H9 (cell line): ENCODE data around the gene RSPH9. TPM values are rescaled to one million over a fixed set of nuclear protein-coding genes. Genes with fewer than 3 reads are reported as not detected.

Experiments used
- DNase-seq: peaks from one replicate; pipeline ENCODE4 v3.0.0-alpha.2; 2017
- H2AFZ ChIP-seq: one replicate; pipeline ENCODE4 v1.6.1; 2013; ENCODE audit warnings: mild to moderate bottlenecking, low read length, control low read depth, moderate library complexity
- H2AK5ac ChIP-seq: 2 replicates; pipeline ENCODE4 v1.6.1; 2013; ENCODE audit warnings: low read length, control low read depth, mixed read lengths; ENCODE audit not compliant: insufficient read length
- H2BK120ac ChIP-seq: one replicate; pipeline ENCODE4 v1.6.1; 2013; ENCODE audit warnings: low read depth, mild to moderate bottlenecking, low read length, control low read depth, inconsistent platforms; ENCODE audit not compliant: poor library complexity, severe bottlenecking
- H2BK12ac ChIP-seq: 2 replicates; pipeline ENCODE4 v1.6.1; 2013; ENCODE audit warnings: low read length, control low read depth, mixed read lengths, low read depth; ENCODE audit not compliant: insufficient read length
- H2BK15ac ChIP-seq: 2 replicates; pipeline ENCODE4 v1.6.1; 2013; ENCODE audit warnings: low read depth, low read length, control low read depth
- H2BK20ac ChIP-seq: one replicate; pipeline ENCODE4 v1.6.1; 2013; ENCODE audit warnings: low read depth, mild to moderate bottlenecking, low read length, control low read depth, inconsistent platforms; ENCODE audit not compliant: poor library complexity, severe bottlenecking
- H2BK5ac ChIP-seq: 2 replicates; pipeline ENCODE4 v1.6.1; 2013; ENCODE audit warnings: low read length, control low read depth, mixed read lengths; ENCODE audit not compliant: insufficient read length
- H3K14ac ChIP-seq: 2 replicates; pipeline ENCODE4 v1.6.1; 2013; ENCODE audit warnings: low read length, control low read depth; ENCODE audit not compliant: insufficient read depth
- H3K18ac ChIP-seq: 2 replicates; pipeline ENCODE4 v1.6.1; 2013; ENCODE audit warnings: low read depth, mild to moderate bottlenecking, mixed read lengths, low read length, control low read depth; ENCODE audit not compliant: insufficient read length
- H3K23ac ChIP-seq: 2 replicates; pipeline ENCODE4 v1.6.1; 2013; ENCODE audit warnings: low read length, control low read depth, mixed read lengths, low read depth; ENCODE audit not compliant: insufficient read length
- H3K23me2 ChIP-seq: 2 replicates; pipeline ENCODE4 v1.6.1; 2013; ENCODE audit warnings: low read depth, mild to moderate bottlenecking, mixed read lengths, low read length, control low read depth; ENCODE audit not compliant: insufficient read length, poor library complexity, severe bottlenecking
- H3K27ac ChIP-seq: 2 replicates; pipeline ENCODE4 v1.5.1; 2013; ENCODE audit warnings: low read length, control low read depth, mixed read lengths, low read depth; ENCODE audit not compliant: insufficient read length
- H3K27me3 ChIP-seq: 2 replicates; pipeline ENCODE4 v1.6.1; 2013; ENCODE audit warnings: low read length, control low read depth, inconsistent platforms; ENCODE audit not compliant: insufficient read depth
- H3K4ac ChIP-seq: 2 replicates; pipeline ENCODE4 v1.6.1; 2013; ENCODE audit warnings: low read depth, mild to moderate bottlenecking, control low read depth, inconsistent platforms, low read length, moderate library complexity
- H3K4me1 ChIP-seq: 2 replicates; pipeline ENCODE4 v1.6.1; 2013; ENCODE audit warnings: low read length, control low read depth, inconsistent platforms; ENCODE audit not compliant: insufficient read depth
- H3K4me2 ChIP-seq: 2 replicates; pipeline ENCODE4 v1.6.1; 2013; ENCODE audit warnings: low read length, control low read depth, mixed read lengths; ENCODE audit not compliant: insufficient read length, insufficient read depth
- H3K56ac ChIP-seq: 2 replicates; pipeline ENCODE4 v1.6.1; 2013; ENCODE audit warnings: low read depth, mild to moderate bottlenecking, mixed read lengths, low read length, control low read depth; ENCODE audit not compliant: insufficient read length
- H3K79me1 ChIP-seq: 2 replicates; pipeline ENCODE4 v1.6.1; 2013; ENCODE audit warnings: low read depth, mild to moderate bottlenecking, moderate library complexity, low read length, control low read depth, inconsistent platforms; ENCODE audit not compliant: insufficient read depth, poor library complexity, severe bottlenecking
- H3K79me2 ChIP-seq: 2 replicates; pipeline ENCODE4 v1.6.1; 2013; ENCODE audit warnings: low read length, control low read depth, inconsistent platforms; ENCODE audit not compliant: insufficient read depth
- H3K9ac ChIP-seq: 2 replicates; pipeline ENCODE4 v1.6.1; 2013; ENCODE audit warnings: low read length, control low read depth, mixed read lengths; ENCODE audit not compliant: insufficient read length; ENCODE audit errors: extremely low read depth
- H3K9me3 ChIP-seq: one replicate; pipeline ENCODE4 v1.6.1; 2013; ENCODE audit warnings: low read depth, low read length, inconsistent platforms; ENCODE audit not compliant: control insufficient read depth
- H3T11ph ChIP-seq: one replicate; pipeline ENCODE4 v1.6.1; 2013; ENCODE audit warnings: mild to moderate bottlenecking, low read length, control low read depth, inconsistent platforms
- H4K20me1 ChIP-seq: one replicate; pipeline ENCODE4 v1.6.1; 2013; ENCODE audit not compliant: control insufficient read depth, insufficient read length, insufficient read depth
- H4K5ac ChIP-seq: 2 replicates; pipeline ENCODE4 v1.6.1; 2013; ENCODE audit warnings: low read depth, mild to moderate bottlenecking, mixed read lengths, low read length, control low read depth; ENCODE audit not compliant: insufficient read length
- H4K8ac ChIP-seq: replicated peaks from 2 replicates; pipeline ENCODE4 v1.6.1; 2013; ENCODE audit warnings: low read length, control low read depth, mixed read lengths, low read depth; ENCODE audit not compliant: insufficient read length
- H4K91ac ChIP-seq: 2 replicates; pipeline ENCODE4 v1.6.1; 2013; ENCODE audit warnings: low read depth, mild to moderate bottlenecking, moderate library complexity, mixed read lengths, low read length, control low read depth; ENCODE audit not compliant: insufficient read length
- H3K27ac Mint-ChIP-seq, 3 experiments: 2 replicates in 2 of 3; 3 replicates in 1 of 3; pipeline ENCODE4 v1.8.0; 2020 to 2021; ENCODE audit warnings: mixed read lengths in 3 of 3, mild to moderate bottlenecking in 1 of 3, moderate library complexity in 1 of 3
- H3K27me3 Mint-ChIP-seq: 2 replicates; pipeline ENCODE4 v1.8.0; 2021; ENCODE audit warnings: low read depth, mild to moderate bottlenecking, moderate library complexity, mixed read lengths
- H3K36me3 Mint-ChIP-seq, 3 experiments: 2 replicates in 2 of 3; 3 replicates in 1 of 3; pipeline ENCODE4 v1.8.0; 2020 to 2021; ENCODE audit warnings: low read depth in 3 of 3, mixed read lengths in 3 of 3; ENCODE audit not compliant: insufficient read depth in 1 of 3
- H3K4me1 Mint-ChIP-seq, 2 experiments: 2 replicates each; pipeline ENCODE4 v1.8.0; 2020; ENCODE audit warnings: mixed read lengths in 2 of 2
- H3K4me3 Mint-ChIP-seq, 2 experiments: 2 replicates in 1 of 2; 3 replicates in 1 of 2; pipeline ENCODE4 v1.8.0; 2020 to 2021; ENCODE audit warnings: mild to moderate bottlenecking in 2 of 2, mixed read lengths in 2 of 2, moderate library complexity in 1 of 2
- H3K9me3 Mint-ChIP-seq, 2 experiments: 2 replicates in 1 of 2; 3 replicates in 1 of 2; pipeline ENCODE4 v1.8.0; 2020; ENCODE audit warnings: mild to moderate bottlenecking in 2 of 2, mixed read lengths in 2 of 2, moderate library complexity in 1 of 2
- WGBS: extraction: QIAGEN DNeasy Blood & Tissue Kit; methylation state at CpG from one replicate; pipeline ENCODE4 v1.1.7; 2013; ENCODE audit warnings: missing lambda C conversion rate, low lambda C conversion rate, mixed read lengths; ENCODE audit not compliant: insufficient read length; ENCODE audit errors: extremely low coverage; 5-methylcytosine and 5-hydroxymethylcytosine counted together
- total RNA-seq: library from RNA; stranded (reverse); gene quantifications from 2 replicates; pipeline ENCODE4 v1.2.1, GENCODE V29; 2021
- TF ChIP-seq, protein P1 (sequence below): fragments of 200-600 bp; sonication (generic); conservative IDR thresholded peaks from 3 replicates; pipeline ENCODE4 v1.8.0; 2021; ENCODE audit warnings: antibody characterized with exemption, mild to moderate bottlenecking

Gene RSPH9
- total RNA-seq, 1 experiment from 2014 or later, result 0.39 TPM

- Histone ChIP-seq H4K20me1 (no peaks in the 10 kb centered on the region), H3K14ac (no peak overlapping the region), H2AK5ac (no peak overlapping the region), H3K18ac (no peak overlapping the region), H2BK15ac (no peak overlapping the region), H2BK12ac (no peak overlapping the region), H4K91ac (no peak overlapping the region), H4K8ac (no peak overlapping the region), H3K23me2 (no peaks in the 10 kb centered on the region), H2BK120ac (no peak overlapping the region), H3K79me1 (peaks cover 2% of the 10 kb centered on the region), H3K9me3 (no peaks in the 10 kb centered on the region), H3K79me2 (peaks cover 3% of the 10 kb centered on the region; the same call in 1 of the 2 replicates), H3K27ac (no peak overlapping the region), H3K56ac (no peak overlapping the region), H3K9ac (no peak overlapping the region), H3K23ac (no peak overlapping the region), H3K4me1 (no peaks in the 10 kb centered on the region), H4K5ac (no peak overlapping the region), H2BK5ac (no peak overlapping the region), H2BK20ac (no peak overlapping the region), H3T11ph (no peak overlapping the region), H2AFZ (no peak overlapping the region), H3K27me3 (no peaks in the 10 kb centered on the region; the same call in 1 of the 2 replicates), H3K4me2 (no peak overlapping the region), H3K4ac (no peak overlapping the region)
- no CpG with 5 or more reads among the region's 6 CpGs for WGBS
- no peak overlapping the region for H3K4me3 Mint-ChIP-seq
- H3K27me3 Mint-ChIP-seq, result no peaks in the 10 kb centered on the region
- H3K36me3 Mint-ChIP-seq, result peaks cover 35 to 64% (median 40%) of the 10 kb centered on the region in 3 experiments; a peak in 6 of 7 replicates
- H3K4me1 Mint-ChIP-seq, result peaks cover 9% of the 10 kb centered on the region in 2 experiments
- H3K9me3 Mint-ChIP-seq, result no peaks in the 10 kb centered on the region
- TF ChIP-seq, protein P1, sequence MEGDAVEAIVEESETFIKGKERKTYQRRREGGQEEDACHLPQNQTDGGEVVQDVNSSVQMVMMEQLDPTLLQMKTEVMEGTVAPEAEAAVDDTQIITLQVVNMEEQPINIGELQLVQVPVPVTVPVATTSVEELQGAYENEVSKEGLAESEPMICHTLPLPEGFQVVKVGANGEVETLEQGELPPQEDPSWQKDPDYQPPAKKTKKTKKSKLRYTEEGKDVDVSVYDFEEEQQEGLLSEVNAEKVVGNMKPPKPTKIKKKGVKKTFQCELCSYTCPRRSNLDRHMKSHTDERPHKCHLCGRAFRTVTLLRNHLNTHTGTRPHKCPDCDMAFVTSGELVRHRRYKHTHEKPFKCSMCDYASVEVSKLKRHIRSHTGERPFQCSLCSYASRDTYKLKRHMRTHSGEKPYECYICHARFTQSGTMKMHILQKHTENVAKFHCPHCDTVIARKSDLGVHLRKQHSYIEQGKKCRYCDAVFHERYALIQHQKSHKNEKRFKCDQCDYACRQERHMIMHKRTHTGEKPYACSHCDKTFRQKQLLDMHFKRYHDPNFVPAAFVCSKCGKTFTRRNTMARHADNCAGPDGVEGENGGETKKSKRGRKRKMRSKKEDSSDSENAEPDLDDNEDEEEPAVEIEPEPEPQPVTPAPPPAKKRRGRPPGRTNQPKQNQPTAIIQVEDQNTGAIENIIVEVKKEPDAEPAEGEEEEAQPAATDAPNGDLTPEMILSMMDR, result no peak
- no peak overlapping the region for H3K27ac Mint-ChIP-seq
- DNase-seq, result no peak
These were observed 34.2 kb downstream of the RSPH9 start for GRCh38 chr6:43679057-43679456.
